GM21526 (cell line): ENCODE measurements around the gene UBE2L6.
"Not testable (repeated sequence)": the region's sequence is repeated elsewhere in the genome, so short reads cannot be mapped to it uniquely, and the experiment has no call there.

Experiments
- ATAC-seq: cut with Tn5 transposase; IDR thresholded peaks from one replicate; pipeline ENCODE4 v1.9.1; 2021; ENCODE audit warnings: moderate library complexity; ENCODE audit not compliant: unreplicated experiment, low FRiP score

Gene UBE2L6

DNA sequence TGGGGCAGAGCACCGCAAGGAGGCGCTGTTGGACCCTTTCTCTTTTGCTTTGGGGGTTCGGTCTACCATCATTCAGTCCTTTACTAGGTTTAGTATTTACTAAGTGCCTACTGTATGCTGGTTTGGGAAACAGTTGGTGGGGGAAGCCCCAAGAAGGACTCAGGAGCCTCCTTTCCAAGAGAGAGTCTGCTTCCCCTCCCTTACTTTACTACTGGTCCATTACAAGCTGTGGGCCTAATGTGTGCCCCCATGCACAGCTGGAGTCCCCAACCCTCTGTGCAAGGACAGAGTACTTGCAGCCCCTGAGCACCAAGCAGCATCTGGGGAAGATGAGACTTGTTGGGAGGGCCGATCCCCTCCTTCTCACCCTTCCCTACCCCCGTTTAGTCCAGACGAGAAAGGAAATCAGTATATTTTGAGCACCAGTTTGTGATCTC, 876 bp upstream of the UBE2L6 start:
- ATAC-seq: peak; percentile 67

- ATAC-seq: peak; percentile 1
Observed at GRCh38 chr11:57566905-57567514, 462 bp downstream of the UBE2L6 start.

DNA sequence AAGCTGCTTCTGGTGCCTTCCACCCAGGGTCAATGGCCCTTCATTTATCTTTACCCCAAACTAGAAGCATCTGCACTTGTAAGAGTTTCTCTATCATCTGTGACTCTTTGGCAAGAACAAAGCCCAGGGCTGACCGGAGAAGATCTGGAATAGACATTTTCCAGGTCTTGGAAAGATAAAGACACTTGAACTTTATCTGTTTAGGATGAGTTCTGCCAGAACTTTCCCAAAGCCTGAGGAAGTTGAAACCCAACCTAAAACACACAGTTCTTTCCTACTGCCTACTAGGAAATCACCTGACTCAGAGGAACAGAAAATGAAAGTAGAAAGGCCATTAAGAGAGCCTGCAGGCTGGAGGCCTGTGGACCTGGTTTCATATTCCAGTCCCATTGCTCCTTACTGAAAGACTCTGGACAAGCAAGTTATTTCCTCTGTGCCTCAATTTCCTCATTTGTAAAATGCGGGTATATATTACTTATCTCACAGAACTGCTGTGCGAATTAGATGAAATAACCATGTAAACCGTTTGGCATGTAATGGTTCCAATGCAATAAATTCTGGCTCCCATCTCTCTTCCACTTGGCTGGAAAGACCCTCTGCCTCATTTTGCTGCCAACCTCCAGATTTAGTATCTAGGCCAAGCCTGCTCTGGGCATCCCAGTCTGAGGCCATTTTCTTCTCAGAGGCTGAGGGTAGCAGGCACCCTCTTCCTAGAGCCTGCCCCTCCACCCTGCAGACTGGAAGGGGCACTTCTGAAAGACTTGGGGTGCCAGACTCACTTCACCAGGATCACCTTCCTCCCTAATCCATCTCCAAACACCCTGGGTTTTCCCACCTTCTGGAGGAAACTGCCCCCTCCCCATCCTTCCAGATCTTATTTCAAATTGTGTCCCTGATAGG, 1.2 kb downstream of the UBE2L6 start:
- ATAC-seq: peak; percentile 62

DNA sequence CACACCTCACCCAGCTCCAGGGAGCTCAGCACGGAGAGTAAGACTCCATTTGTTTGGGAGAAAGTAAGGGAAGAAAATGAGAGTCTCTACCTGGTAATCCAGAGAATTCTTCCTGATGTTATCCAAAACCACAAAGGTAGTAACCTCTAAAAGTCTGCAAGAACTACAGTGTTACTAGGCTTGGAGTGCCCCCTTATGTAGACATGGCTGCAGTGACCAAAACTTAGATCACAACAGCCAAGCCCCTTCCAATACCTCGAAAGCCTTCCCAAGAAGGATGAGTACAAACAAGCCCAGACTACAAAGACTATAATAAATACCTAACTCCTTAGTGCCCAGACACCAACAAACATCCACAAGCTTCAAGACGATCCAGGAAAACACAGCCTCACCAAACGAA, 4.9 kb downstream of the UBE2L6 start:
- no peak for ATAC-seq

DNA sequence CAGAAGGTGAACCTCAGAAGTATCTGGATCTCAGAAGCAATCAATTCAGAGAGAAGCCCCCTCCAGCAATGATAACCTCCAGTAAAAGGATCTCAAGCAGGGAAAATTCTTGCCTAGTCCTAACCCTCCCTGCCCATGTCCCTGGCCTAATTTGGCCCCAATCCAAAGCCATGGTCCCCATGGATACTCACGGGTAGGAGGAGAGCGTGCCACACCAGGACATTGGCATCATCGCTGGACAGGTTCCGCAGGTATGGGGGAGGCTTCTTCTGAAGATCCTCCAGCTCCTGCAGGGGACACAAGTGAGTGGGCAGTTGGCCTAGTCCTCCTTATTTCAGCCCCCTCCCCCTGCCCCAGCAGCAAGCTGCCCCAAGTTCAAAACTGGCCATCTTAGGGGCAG, 7.3 kb downstream of the UBE2L6 start:
- no peak for ATAC-seq

- no peak for ATAC-seq
Observed at GRCh38 chr11:57556041-57556440, 11.4 kb downstream of the UBE2L6 start.

- no peak for ATAC-seq
Observed at GRCh38 chr11:57555393-57555792, 12.1 kb downstream of the UBE2L6 start.

DNA sequence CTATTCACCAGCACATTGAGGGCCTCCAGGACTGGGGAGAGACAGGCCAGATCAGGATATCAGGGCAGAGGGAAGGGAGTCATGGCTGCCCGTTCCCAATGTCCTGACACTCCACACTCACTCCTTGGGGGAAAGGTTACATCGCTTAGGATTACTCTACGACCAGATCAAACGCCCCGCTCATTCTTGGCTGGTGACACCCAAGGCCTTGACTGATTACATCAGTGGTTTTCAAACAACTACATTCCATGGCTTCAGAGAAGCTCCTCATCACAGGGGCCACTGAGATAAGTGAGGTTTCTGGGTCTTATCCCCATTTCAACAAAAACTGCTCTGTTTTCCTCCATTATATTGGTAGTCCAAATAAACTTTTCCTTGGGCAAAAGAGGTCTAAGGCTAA, 15.0 kb downstream of the UBE2L6 start:
- no peak for ATAC-seq

GRCh38 chr11:57551941-57552340, 15.5 kb downstream of the UBE2L6 start:
- ATAC-seq: no peak

DNA sequence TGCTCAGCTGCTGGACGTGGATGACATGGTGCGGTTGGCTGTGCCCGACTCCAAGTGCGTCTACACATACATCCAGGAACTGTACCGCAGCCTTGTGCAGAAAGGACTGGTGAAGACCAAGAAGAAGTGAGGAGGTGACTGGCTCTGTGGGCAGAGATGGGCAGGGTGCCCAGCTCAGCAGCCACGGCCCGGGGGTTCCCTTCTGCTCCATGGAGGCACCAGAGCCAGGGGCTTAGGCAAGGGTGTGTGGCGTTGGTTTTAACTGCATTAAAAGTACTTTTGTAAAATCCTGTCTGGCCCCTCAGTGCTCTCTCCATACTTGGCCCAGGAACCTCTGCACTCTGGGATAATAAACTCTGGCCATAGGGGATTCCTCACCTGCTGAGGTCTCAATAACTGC, 17.5 kb downstream of the UBE2L6 start:
- no peak for ATAC-seq

DNA sequence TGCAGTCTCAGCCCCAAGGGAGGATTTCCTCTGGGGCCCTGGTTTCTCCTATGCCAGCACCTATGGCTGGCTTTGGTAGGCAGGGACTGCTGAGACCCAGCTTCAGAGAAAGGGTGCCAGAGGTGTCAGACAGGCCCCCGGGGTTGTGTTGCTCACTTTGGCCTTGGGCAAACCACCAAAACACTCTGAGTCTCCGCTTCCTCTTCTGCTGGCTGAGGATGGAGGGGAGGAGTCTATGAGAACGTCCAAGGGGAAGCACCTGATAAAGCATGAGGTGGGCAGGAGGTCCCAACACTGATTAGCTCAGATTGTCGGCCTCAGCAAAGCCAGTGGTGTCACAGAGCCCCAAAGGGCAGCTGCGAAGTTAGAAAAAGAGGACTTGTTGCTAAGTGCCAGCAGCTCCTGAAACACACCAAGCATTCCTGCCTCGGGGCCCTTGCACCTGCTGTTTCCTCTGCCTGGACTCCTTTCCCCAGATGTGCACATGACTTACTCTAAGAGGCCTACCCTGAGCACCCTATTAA, 19.6 kb downstream of the UBE2L6 start:
- ATAC-seq: peak; percentile 90

DNA sequence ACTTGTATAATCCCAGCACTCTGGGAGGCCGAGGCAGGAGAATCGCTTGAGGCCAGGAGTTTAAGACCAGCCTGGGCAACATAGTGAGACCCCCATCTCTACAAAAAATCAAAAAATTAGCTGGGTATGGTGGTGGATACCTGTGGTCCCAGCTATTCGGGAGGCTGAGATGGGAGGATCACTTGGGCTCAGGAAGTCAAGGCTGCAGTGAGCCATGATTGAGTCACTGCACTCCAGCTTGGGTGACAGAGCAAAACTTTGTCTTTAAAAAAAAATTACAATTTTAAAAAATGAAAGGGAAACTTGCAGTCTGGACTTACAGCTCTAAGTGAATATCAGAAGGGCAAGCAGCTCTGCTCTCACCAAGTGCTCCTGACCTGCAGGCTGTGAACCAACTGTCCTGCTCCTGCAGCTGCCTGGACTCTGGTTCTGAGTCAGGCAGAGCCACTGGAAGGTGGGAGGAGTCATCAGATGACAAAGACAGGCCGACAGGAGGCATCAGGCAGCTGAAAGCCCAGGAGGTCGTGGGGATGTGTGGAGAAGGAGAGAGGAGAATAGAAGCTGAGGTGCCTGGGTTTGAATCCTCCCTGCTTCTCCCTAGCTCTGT, 20.5 kb downstream of the UBE2L6 start:
- peak; percentile 53 for ATAC-seq

- no peak for ATAC-seq
Observed at GRCh38 chr11:57546451-57546850, 21.0 kb downstream of the UBE2L6 start.

DNA sequence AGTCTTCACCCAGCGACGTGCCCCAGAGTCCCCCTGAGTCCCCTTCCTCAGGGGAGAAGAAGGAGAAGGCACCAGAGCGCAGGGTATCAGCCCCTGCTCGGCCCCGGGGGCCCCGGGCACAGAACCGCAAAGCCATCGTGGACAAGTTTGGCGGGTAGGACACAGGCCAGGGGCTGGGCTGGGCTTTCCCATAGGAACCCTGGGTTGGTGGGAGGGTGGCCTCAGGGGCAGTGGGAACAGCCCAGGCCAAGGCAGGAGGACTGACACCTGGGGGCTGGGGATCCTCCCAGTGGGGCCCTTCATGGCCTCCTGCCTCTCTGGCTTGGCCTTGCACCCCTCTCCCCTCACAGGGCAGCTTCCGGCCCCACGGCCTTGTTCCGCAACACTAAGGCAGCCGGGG, 21.6 kb downstream of the UBE2L6 start:
- no peak for ATAC-seq

DNA sequence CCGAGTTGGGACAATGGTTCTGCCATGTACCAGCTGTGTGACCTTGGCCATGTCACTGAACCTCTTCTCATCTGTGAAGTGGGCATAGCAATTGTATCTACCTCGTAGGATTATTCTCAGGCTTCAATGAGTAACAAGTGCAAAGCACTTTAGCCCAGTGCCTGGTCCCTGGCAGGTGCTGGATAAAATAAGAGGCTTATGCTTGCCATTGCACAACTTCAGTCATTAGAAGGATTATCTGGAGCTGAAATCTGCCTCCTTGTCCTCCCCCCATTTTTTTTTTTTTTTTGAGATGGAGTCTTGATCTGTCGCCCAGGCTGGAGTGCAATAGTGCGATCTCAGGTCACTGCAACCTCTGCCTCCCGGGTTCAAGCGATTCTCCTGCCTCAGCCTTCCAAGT, 22.9 kb downstream of the UBE2L6 start:
- no peak for ATAC-seq

- no peak for ATAC-seq
Observed at GRCh38 chr11:57543593-57543992, 23.9 kb downstream of the UBE2L6 start.

DNA sequence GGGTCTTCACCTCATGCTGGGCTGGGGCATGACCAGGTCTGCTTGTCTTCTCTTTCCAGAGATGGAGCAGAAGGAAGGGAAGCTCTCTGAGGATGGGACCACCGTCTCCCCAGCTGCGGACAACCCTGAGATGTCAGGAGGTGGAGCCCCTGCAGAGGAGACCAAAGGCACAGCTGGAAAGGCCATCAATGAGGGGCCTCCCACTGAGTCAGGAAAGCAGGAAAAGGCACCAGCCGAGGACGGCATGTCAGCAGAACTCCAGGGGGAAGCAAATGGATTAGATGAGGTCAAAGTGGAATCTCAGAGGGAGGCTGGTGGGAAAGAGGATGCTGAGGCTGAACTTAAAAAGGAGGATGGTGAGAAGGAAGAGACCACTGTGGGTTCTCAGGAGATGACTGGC, 24.9 kb downstream of the UBE2L6 start:
- ATAC-seq: no peak

- no peak for ATAC-seq
Observed at GRCh38 chr11:57541169-57541568, 26.3 kb downstream of the UBE2L6 start.

DNA sequence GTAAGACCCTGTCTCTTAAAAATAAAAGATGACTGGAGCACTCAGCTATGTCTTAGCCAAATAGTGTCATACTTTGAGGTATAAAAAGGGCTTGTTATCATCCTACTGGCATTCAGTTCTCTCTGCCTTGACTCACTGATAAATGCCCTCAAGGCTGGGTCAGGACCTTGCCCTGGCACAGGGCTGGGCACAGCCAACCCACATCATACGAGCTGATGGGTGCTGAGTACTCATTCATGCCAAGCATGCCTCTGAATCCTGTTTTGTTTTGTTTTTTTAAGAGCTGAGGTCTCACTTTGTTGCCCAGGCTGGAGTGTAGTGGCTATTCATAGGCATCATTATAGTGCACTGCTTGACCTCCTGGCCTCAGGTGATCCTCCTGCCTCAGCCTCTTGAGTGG, 28.1 kb downstream of the UBE2L6 start:
- no peak for ATAC-seq

DNA sequence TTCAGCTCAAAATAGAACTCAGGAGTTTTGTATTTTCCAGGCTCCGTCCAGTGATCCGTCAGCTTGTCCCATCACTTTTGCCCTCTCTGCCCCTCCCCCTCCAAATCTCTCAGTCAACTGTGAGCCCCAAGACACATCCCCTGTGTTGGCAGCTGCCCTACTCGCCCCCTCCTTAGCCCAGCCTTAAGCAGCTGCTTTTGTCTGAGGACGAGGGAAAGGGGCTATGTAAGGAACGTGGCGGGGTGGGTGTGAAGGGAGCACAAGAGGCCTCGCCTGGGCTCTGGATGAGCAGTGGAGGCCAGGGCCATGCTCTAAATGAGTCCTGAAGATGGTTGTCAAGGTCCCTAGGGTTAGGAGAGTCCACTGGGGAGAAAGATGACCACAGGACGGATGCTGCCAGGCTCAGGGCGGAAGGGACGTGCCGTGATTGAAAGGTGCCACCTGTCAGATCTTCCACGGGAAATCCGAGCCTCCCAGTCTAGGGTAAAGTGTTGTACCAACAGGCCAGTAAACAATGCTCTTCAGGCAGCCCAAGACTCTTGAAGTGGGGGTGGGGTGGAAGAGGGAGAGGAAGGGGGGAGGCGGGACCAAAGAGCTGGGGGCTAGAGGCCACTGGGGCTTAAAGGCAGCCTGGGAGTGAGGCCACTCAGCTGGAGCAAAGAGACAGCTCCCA, 30.4 kb downstream of the UBE2L6 start, which contains the start of gene SMTNL1:
Gene SMTNL1 (plus strand): TSS at position 649 of the 673 bp plus-strand sequence. CDS start 5,048 bp downstream, outside the sequence.
- no peak for ATAC-seq

GRCh38 chr11:57534449-57534848, 33.0 kb downstream of the UBE2L6 start:
- not testable (repeated sequence) for ATAC-seq
